Heart left ventricle (tissue), 16 donors: ENCODE measurements around the gene RPS6KA5. TPM values are rescaled to one million over a fixed set of nuclear protein-coding genes. Genes with fewer than 3 reads are reported as not detected.

ENCODE experiments used
- ATAC-seq, 4 donors: fragments of 200-7000 bp; cut with Tn5 transposase; one replicate each; pipeline ENCODE4 v1.9.1; 2020 to 2022; ENCODE audit warnings: moderate library complexity in 4 of 4, mild to moderate bottlenecking in 3 of 4, moderate number of reproducible peaks in 1 of 4
- DNase-seq, 5 donors: peaks; one replicate each; pipeline ENCODE4 v3.0.0-alpha.2; 2020
- H3K27ac ChIP-seq, 12 donors: fragments of 200-600 bp; sonication (generic) in 4 of 12; one replicate each; pipeline versions ENCODE4 v1.5.0 to v1.8.0; 2016 to 2022; ENCODE audit warnings: mild to moderate bottlenecking in 2 of 12
- H3K27me3 ChIP-seq, 9 donors: fragments of 200-600 bp; sonication (generic) in 2 of 9; one replicate each; pipeline versions ENCODE4 v1.5.1 to v1.8.0; 2016 to 2022; ENCODE audit warnings: mild to moderate bottlenecking in 3 of 9
- H3K36me3 ChIP-seq, 9 donors: fragments of 200-600 bp; sonication (generic) in 2 of 9; one replicate each; pipeline versions ENCODE4 v1.5.0 to v1.8.0; 2018 to 2022; ENCODE audit warnings: mild to moderate bottlenecking in 2 of 9
- H3K4me1 ChIP-seq, 12 donors: fragments of 200-600 bp; sonication (generic) in 4 of 12; one replicate each; pipeline versions ENCODE4 v1.5.0 to v1.8.0; 2016 to 2022; ENCODE audit warnings: mild to moderate bottlenecking in 3 of 12
- H3K4me3 ChIP-seq, 12 donors: fragments of 200-600 bp; sonication (generic) in 4 of 12; one replicate each; pipeline versions ENCODE4 v1.5.0 to v1.8.0; 2017 to 2022; ENCODE audit warnings: mild to moderate bottlenecking in 9 of 12, moderate library complexity in 4 of 12
- H3K9me3 ChIP-seq, 12 donors: fragments of 200-600 bp; sonication (generic) in 4 of 12; one replicate each; pipeline versions ENCODE4 v1.5.0 to v1.8.0; 2016 to 2022; ENCODE audit warnings: mild to moderate bottlenecking in 1 of 12
- CTCF ChIP-seq, 12 donors: fragments of 200-600 bp; sonication (generic) in 4 of 12; IDR thresholded peaks; one replicate each; pipeline versions ENCODE4 v1.5.0 to v1.8.0; 2018 to 2022; ENCODE audit warnings: antibody characterized with exemption in 12 of 12, mild to moderate bottlenecking in 5 of 12
- POLR2A ChIP-seq, 2 donors: fragments of 450-650 bp; IDR thresholded peaks; one replicate each; pipeline ENCODE4 v1.6.1; 2017; ENCODE audit warnings: antibody characterized with exemption in 2 of 2, mild to moderate bottlenecking in 2 of 2, moderate library complexity in 2 of 2
- WGBS, 4 donors: extraction: QIAGEN DNeasy Blood & Tissue Kit in 2 of 4; methylation state at CpG; one replicate each; pipeline versions ENCODE4 v1.1.5 to v1.1.7; 2013 to 2018; 5-methylcytosine and 5-hydroxymethylcytosine counted together
- intact Hi-C, 10 donors: fragments of 100-400 bp; cut with DNase I; formaldehyde crosslinking; loops; one replicate each; pipeline versions ENCODE4 v1.11.1 to v1.14.2; 2022
- polyA plus RNA-seq, 2 donors: library from polyadenylated mRNA; stranded (reverse); fragments of 200-250 nt; gene quantifications; one replicate each; pipeline ENCODE4 v1.2.3, GENCODE V29; 2013
- total RNA-seq, 9 donors: library from RNA; depleted of rRNA in 2 of 9; stranded (reverse); fragments of >200 nt in 2 of 9; fragmentation: NEBNext Ultra II Directional in 3 of 9; extraction: Animal tissue kit (Norgen Biotek cat#: 25700) in 3 of 9; gene quantifications; one replicate each; pipeline versions ENCODE4 v1.1.0 to v1.2.4, GENCODE V29; 2016 to 2023
- donor health status: ischemic (EF 13 %, LVEDD 7.1; RV severe dilation, severe dysfunction).
- donor health status: healthy with polysubstance abuse.
- donor health status: DM: no; HTN: yes; CAD: no.
- donor health status: DM: no; HTN: no; CAD: no.
- donor health status: ischemic (EF 25% LVEDD 6.9; RV normal size, moderate dysfunction).
- donor health status: ischemic (EF 25% LVEDD 5.7; RV mildly dilated, moderate dysfunction).
- donor health status: healthy.
- donor health status: DM: yes; HTN: yes; CAD: no.
- donor health status: ischemic (EF 35%, LVEDD 5.7; RV mildly dilated, moderate dysfunction).
- donor health status: nonischemic (EF 11% LVEDD 7.7; RV severe dilation, severe dysfunction).
- donor health status: DM: yes; HTN: yes; CAD: no.
- donor health status: PGD.
- donor health status: ischemic (EF 29% LVEDD 5.4; RV normal size, mild dysfunction).
- donor health status: nonischemic (EF 23%, LVEDD 6.1; RV moderate dilation, normal function).

Gene RPS6KA5
- total and polyA plus RNA-seq, 11 donors: 0.72 to 13.3 (median 8.5) TPM

- no peak for ATAC-seq
- H3K4me1 ChIP-seq: no peaks in the 10 kb centered on the region
- H3K4me3 ChIP-seq: no peak overlapping the region
- H3K27me3 ChIP-seq: no peaks in the 10 kb centered on the region
- H3K27ac ChIP-seq: no peak overlapping the region
- peaks cover 0 to 14% (median 0%) of the 10 kb centered on the region in 12 donors for H3K9me3 ChIP-seq
- intact Hi-C loops: no loop called here
- no peaks in the 10 kb centered on the region for H3K36me3 ChIP-seq
- TF ChIP-seq CTCF (IDR thresholded peaks at IDR 0.05) (no peak), POLR2A (IDR thresholded peaks at IDR 0.05) (no peak)
- no peak for DNase-seq
- WGBS, 4 donors: 97 to 100% (median 99%) methylated on average over 2 of the region's 2 CpGs
Measured at GRCh38 chr14:90883197-90883596, 177.2 kb downstream of the RPS6KA5 start.

- TF ChIP-seq POLR2A (IDR thresholded peaks at IDR 0.05) (no peak), CTCF (IDR thresholded peaks at IDR 0.05) (no peak)
- Histone ChIP-seq H3K4me1 (no peaks in the 10 kb centered on the region), H3K36me3 (peaks cover 0 to 7% (median 0%) of the 10 kb centered on the region in 9 donors), H3K4me3 (no peak overlapping the region), H3K9me3 (peaks cover 0 to 14% (median 0%) of the 10 kb centered on the region in 12 donors), H3K27ac (no peak overlapping the region), H3K27me3 (no peaks in the 10 kb centered on the region)
- ATAC-seq (no peak), DNase-seq (no peak)
- intact Hi-C loops: no loop called here
- WGBS, 4 donors: 92 to 99% (median 97%) methylated on average over 2 of the region's 2 CpGs
Measured at GRCh38 chr14:90880282-90880681, 180.2 kb downstream of the RPS6KA5 start.

- H3K36me3 ChIP-seq: peaks cover 0 to 14% (median 4%) of the 10 kb centered on the region in 9 donors
- TF ChIP-seq CTCF (IDR thresholded peaks at IDR 0.05): no peak
- ATAC-seq (no peak), DNase-seq (no peak)
- H3K4me1 ChIP-seq: peaks cover 0 to 26% (median 6%) of the 10 kb centered on the region in 12 donors
- no peak overlapping the region for H3K27ac ChIP-seq
- intact Hi-C loops: no loop called here
- no peaks in the 10 kb centered on the region for H3K27me3 ChIP-seq
- H3K4me3 ChIP-seq: no peak overlapping the region
- WGBS, 4 donors: 81 to 87% (median 82%) methylated on average over 5 of the region's 5 CpGs
- H3K9me3 ChIP-seq: no peaks in the 10 kb centered on the region
Measured at GRCh38 chr14:90874599-90874998, 185.8 kb downstream of the RPS6KA5 start.

GRCh38 chr14:90871605-90872233, 188.7 kb downstream of the RPS6KA5 start:
- WGBS, 4 donors: 67 to 91% (median 77%) methylated on average over 9 of the region's 9 CpGs
- Histone ChIP-seq H3K9me3 (no peaks in the 10 kb centered on the region), H3K27ac (peak overlapping the region in 3 of 12 donors; percentile 4 to 50 (median 45)), H3K36me3 (peaks cover 0 to 14% (median 4%) of the 10 kb centered on the region in 9 donors), H3K4me3 (no peak overlapping the region), H3K4me1 (peaks cover 0 to 41% (median 10%) of the 10 kb centered on the region in 12 donors), H3K27me3 (no peaks in the 10 kb centered on the region)
- intact Hi-C loops: no loop called here
- TF ChIP-seq POLR2A (IDR thresholded peaks at IDR 0.05) (no peak), CTCF (IDR thresholded peaks at IDR 0.05) (no peak)
- ATAC-seq (peak in 3 of 4 donors; percentile 20 to 72 (median 47)), DNase-seq (no peak)
